SK-N-SH (cell line): Measurements from ENCODE around the gene ALDH7A1. TPM values are rescaled to one million over a fixed set of nuclear protein-coding genes. Genes with fewer than 3 reads are reported as not detected.

Source experiments
- CTCF ChIA-PET: fragments of 300-600, 350-600 bp; formaldehyde crosslinking; extraction: SDS; loops from one replicate; lab custom pipeline; 2021; lab: Yijun Ruan, JAX
- POLR2A ChIA-PET: fragments of 350-600 bp; sonication (Branson Sonifier 250); formaldehyde crosslinking; extraction: SDS; loops from one replicate; lab custom pipeline; 2020; ENCODE audit warnings: antibody characterized with exemption, inconsistent platforms; lab: Yijun Ruan, JAX
- DNase-seq: peaks from one replicate; pipeline ENCODE4 v3.0.0; 2012
- H2AFZ ChIP-seq: fragments of 200-600 bp; sonication (generic); 2 replicates; pipeline ENCODE4 v1.8.1; 2016; ENCODE audit warnings: antibody characterized with exemption, mild to moderate bottlenecking, low read depth
- H3F3A ChIP-seq: fragments of 200-600 bp; sonication (generic); replicated peaks from 2 replicates; pipeline ENCODE3; 2016; ENCODE audit warnings: antibody characterized with exemption, mild to moderate bottlenecking; ENCODE audit not compliant: insufficient read depth
- H3K27ac ChIP-seq, 2 experiments: fragments of 200-500 bp in 1 of 2; fragments of 200-600 bp in 1 of 2; sonication (Bioruptor generic) in 1 of 2; sonication (generic), shearing (Covaris generic) in 1 of 2; 2 replicates each; pipeline versions ENCODE4 v1.5.1 to v1.6.1; 2014 to 2016; ENCODE audit warnings: low read depth in 2 of 2, inconsistent platforms in 1 of 2, low read length in 1 of 2, mild to moderate bottlenecking in 1 of 2, mixed read lengths in 1 of 2
- H3K27me3 ChIP-seq: fragments of 200-600 bp; sonication (generic), shearing (Covaris generic); 2 replicates; pipeline ENCODE4 v1.6.1; 2016; ENCODE audit warnings: mixed run types; ENCODE audit not compliant: insufficient read depth
- H3K36me3 ChIP-seq, 2 experiments: fragments of 200-500 bp in 1 of 2; fragments of 200-600 bp in 1 of 2; sonication (Bioruptor generic) in 1 of 2; sonication (generic) in 1 of 2; replicated peaks in 1 of 2; 2 replicates each; pipeline versions ENCODE3 to v1.5.1; 2014 to 2016; ENCODE audit warnings: low read length in 1 of 2, mild to moderate bottlenecking in 1 of 2; ENCODE audit not compliant: insufficient read depth in 2 of 2, control insufficient read depth in 1 of 2
- H3K4me1 ChIP-seq, 2 experiments: fragments of 200-500 bp in 1 of 2; fragments of 200-600 bp in 1 of 2; sonication (Bioruptor generic) in 1 of 2; sonication (generic), shearing (Covaris generic) in 1 of 2; 2 replicates each; pipeline versions ENCODE4 v1.5.1 to v1.6.1; 2014 to 2016; ENCODE audit warnings: low read depth in 1 of 2, low read length in 1 of 2, mixed run types in 1 of 2; ENCODE audit not compliant: insufficient read depth in 2 of 2, control insufficient read depth in 1 of 2
- H3K4me2 ChIP-seq: fragments of 200-600 bp; sonication (generic), shearing (Covaris generic); 2 replicates; pipeline ENCODE4 v1.6.1; 2017; ENCODE audit warnings: mixed run types
- H3K4me3 ChIP-seq, 2 experiments: fragments of 200-500 bp in 1 of 2; fragments of 200-600 bp in 1 of 2; sonication (Bioruptor generic) in 1 of 2; sonication (generic), shearing (Covaris generic) in 1 of 2; 2 replicates each; pipeline versions ENCODE4 v1.5.1 to v1.8.1; 2014 to 2016; ENCODE audit warnings: low read depth in 2 of 2, inconsistent platforms in 1 of 2, low read length in 1 of 2, mild to moderate bottlenecking in 1 of 2, mixed read lengths in 1 of 2, moderate library complexity in 1 of 2
- H3K79me2 ChIP-seq: fragments of 200-600 bp; sonication (generic); 2 replicates; pipeline ENCODE4 v1.8.1; 2017; ENCODE audit warnings: mild to moderate bottlenecking; ENCODE audit not compliant: insufficient read depth
- H3K9ac ChIP-seq: fragments of 200-600 bp; sonication (generic); 2 replicates; pipeline ENCODE4 v1.6.1; 2017; ENCODE audit warnings: mixed run types
- H3K9me2 ChIP-seq: fragments of 200-600 bp; sonication (generic); 2 replicates; pipeline ENCODE4 v1.6.1; 2017; ENCODE audit warnings: mixed run types
- H3K9me3 ChIP-seq: fragments of 200-600 bp; sonication (generic); 2 replicates; pipeline ENCODE4 v1.6.1; 2017; ENCODE audit warnings: mixed run types, mild to moderate bottlenecking, moderate library complexity
- H4K20me1 ChIP-seq: fragments of 200-600 bp; sonication (generic); 2 replicates; pipeline ENCODE4 v1.6.1; 2017; ENCODE audit warnings: mild to moderate bottlenecking, mixed run types; ENCODE audit not compliant: insufficient read depth
- CHD2 ChIP-seq: fragments of 150-350 bp; IDR thresholded peaks from 2 replicates; pipeline ENCODE4 v1.6.1; 2018; ENCODE audit warnings: low read length; ENCODE audit not compliant: partially characterized antibody
- CTCF ChIP-seq: fragments of 200-600 bp; sonication (generic); IDR thresholded peaks from 2 replicates; pipeline ENCODE4 v1.6.1; 2017; ENCODE audit warnings: antibody characterized with exemption, mild to moderate bottlenecking, moderate library complexity
- EP300 ChIP-seq, 2 experiments: IDR thresholded peaks; 2 replicates each; pipeline versions ENCODE4 v1.4.0 to v1.6.1; 2012; ENCODE audit warnings: borderline replicate concordance in 1 of 2, low read depth in 1 of 2, low read length in 1 of 2
- FOSL2 ChIP-seq: IDR thresholded peaks from 2 replicates; pipeline ENCODE4 v1.4.0; 2012; ENCODE audit warnings: low read depth, mild to moderate bottlenecking, moderate library complexity, borderline replicate concordance
- FOXJ3 ChIP-seq: sonication (generic); formaldehyde crosslinking; IDR thresholded peaks from 2 replicates; pipeline ENCODE4 v1.5.1; 2020; ENCODE audit warnings: mild to moderate bottlenecking, missing genetic modification reagents
- FOXM1 ChIP-seq: IDR thresholded peaks from 2 replicates; pipeline ENCODE4 v1.4.0; 2012; ENCODE audit warnings: low read depth, mild to moderate bottlenecking
- GATA2 ChIP-seq: sonication (generic); formaldehyde crosslinking; IDR thresholded peaks from 2 replicates; pipeline ENCODE4 v1.5.0; 2020; ENCODE audit warnings: mild to moderate bottlenecking, missing genetic modification reagents
- MEF2A ChIP-seq: IDR thresholded peaks from 2 replicates; pipeline ENCODE4 v1.4.0; 2012; ENCODE audit warnings: low read depth, borderline replicate concordance
- NFIC ChIP-seq: IDR thresholded peaks from 2 replicates; pipeline ENCODE4 v1.4.0; 2012; ENCODE audit warnings: borderline replicate concordance
- REST ChIP-seq: IDR thresholded peaks from 2 replicates; pipeline ENCODE4 v1.6.1; 2012; ENCODE audit warnings: mild to moderate bottlenecking, low read depth, low read length, moderate library complexity
- RXRA ChIP-seq: IDR thresholded peaks from 2 replicates; pipeline ENCODE4 v1.4.0; 2012; ENCODE audit warnings: low read depth, mild to moderate bottlenecking, borderline replicate concordance
- TAF1 ChIP-seq: IDR thresholded peaks from 2 replicates; pipeline ENCODE4 v1.6.1; 2012; ENCODE audit warnings: low read depth, mild to moderate bottlenecking, low read length, moderate library complexity, borderline replicate concordance
- TEAD4 ChIP-seq: IDR thresholded peaks from 2 replicates; pipeline ENCODE4 v1.4.0; 2012; ENCODE audit warnings: mild to moderate bottlenecking, borderline replicate concordance; ENCODE audit not compliant: insufficient read depth
- USF1 ChIP-seq: IDR thresholded peaks from 2 replicates; pipeline ENCODE4 v1.4.0; 2012; ENCODE audit warnings: low read depth, borderline replicate concordance
- YY1 ChIP-seq: IDR thresholded peaks from 2 replicates; pipeline ENCODE4 v1.4.0; 2012; ENCODE audit warnings: low read depth, mild to moderate bottlenecking
- WGBS: methylation state at CpG from one replicate; pipeline ENCODE4 v1.1.6; 2017; ENCODE audit warnings: low lambda C conversion rate; 5-methylcytosine and 5-hydroxymethylcytosine counted together
- polyA plus RNA-seq, 3 experiments: library from polyadenylated mRNA; depleted of rRNA; stranded (reverse); fragments of >200 nt; gene quantifications; 2 replicates each; pipeline ENCODE4 v1.2.3, GENCODE V29; 2012
- TF ChIP-seq, protein P1 (sequence below): fragments of 150-350 bp; IDR thresholded peaks from 2 replicates; pipeline ENCODE4 v1.6.1; 2017; ENCODE audit warnings: antibody characterized with exemption, low read length, low read depth, borderline replicate concordance
- TF ChIP-seq, protein P2 (sequence below): fragments of 150-350 bp; IDR thresholded peaks from 2 replicates; pipeline ENCODE4 v1.6.1; 2016; ENCODE audit warnings: mild to moderate bottlenecking, low read depth, low read length

Gene ALDH7A1
- polyA plus RNA-seq, 1 of the 3 experiments (the other 2 are of a cell fraction) = 44.5 TPM

DNA sequence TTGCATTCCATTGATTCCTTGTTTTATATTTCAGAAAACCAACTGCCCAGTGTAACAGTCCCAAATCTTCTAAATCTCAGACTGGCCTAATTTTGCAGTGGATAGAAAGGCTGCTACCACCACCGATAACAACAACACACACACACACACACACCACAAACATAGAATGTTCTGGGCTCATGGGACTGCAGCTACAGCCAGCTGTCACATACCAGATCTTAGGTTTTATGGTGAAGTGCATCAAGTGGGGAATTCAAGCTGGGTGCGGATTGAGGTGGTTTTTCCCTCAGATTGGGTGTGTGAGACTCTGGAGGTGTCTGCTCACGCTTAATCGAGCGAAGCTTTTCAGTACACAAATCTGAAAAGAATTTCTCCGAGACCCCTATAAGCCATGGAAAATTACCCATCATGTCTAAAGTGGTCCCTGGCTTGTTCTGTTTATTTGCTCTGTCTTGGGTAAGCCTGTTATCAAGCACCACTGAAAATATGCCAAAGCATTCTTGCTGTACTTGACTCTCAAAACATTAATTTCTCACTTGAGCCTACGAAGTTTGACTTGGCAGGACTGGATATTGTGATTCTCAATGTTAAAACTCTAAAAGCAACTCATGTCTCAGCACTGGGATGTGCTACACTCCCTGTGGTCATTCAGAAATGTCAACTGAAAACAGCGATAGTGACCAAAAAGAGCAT is 71.1 kb downstream of the ALDH7A1 start:
- H3K27me3 ChIP-seq = no peaks in the 10 kb centered on the region
- H2AFZ ChIP-seq = no peak overlapping the region
- H4K20me1 ChIP-seq = no peaks in the 10 kb centered on the region
- H3K9ac ChIP-seq = no peak overlapping the region
- TF ChIP-seq FOXJ3 = no peak
- no peak for TF ChIP-seq NFIC
- no peak for TF ChIP-seq USF1
- TF ChIP-seq MEF2A = no peak
- TF ChIP-seq TEAD4 = no peak
- no peak for TF ChIP-seq CTCF
- no peak for TF ChIP-seq TAF1
- TF ChIP-seq YY1 = no peak
- TF ChIP-seq REST = no peak
- TF ChIP-seq, protein P1, sequence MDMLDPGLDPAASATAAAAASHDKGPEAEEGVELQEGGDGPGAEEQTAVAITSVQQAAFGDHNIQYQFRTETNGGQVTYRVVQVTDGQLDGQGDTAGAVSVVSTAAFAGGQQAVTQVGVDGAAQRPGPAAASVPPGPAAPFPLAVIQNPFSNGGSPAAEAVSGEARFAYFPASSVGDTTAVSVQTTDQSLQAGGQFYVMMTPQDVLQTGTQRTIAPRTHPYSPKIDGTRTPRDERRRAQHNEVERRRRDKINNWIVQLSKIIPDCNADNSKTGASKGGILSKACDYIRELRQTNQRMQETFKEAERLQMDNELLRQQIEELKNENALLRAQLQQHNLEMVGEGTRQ = no peak
- TF ChIP-seq RXRA = no peak
- TF ChIP-seq, protein P2, sequence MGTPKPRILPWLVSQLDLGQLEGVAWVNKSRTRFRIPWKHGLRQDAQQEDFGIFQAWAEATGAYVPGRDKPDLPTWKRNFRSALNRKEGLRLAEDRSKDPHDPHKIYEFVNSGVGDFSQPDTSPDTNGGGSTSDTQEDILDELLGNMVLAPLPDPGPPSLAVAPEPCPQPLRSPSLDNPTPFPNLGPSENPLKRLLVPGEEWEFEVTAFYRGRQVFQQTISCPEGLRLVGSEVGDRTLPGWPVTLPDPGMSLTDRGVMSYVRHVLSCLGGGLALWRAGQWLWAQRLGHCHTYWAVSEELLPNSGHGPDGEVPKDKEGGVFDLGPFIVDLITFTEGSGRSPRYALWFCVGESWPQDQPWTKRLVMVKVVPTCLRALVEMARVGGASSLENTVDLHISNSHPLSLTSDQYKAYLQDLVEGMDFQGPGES = no peak
- no peak for TF ChIP-seq FOSL2
- no peak for TF ChIP-seq EP300 (IDR thresholded peaks at IDR 0.05; ENCODE audit: borderline replicate concordance in 1 of 2, low read depth in 1 of 2, low read length in 1 of 2)
- no peak for TF ChIP-seq FOXM1
- TF ChIP-seq CHD2 = no peak
- no peak for TF ChIP-seq GATA2 (CRISPR knock-in tag)
- POLR2A ChIA-PET = no interaction called here
- H3K4me3 ChIP-seq = no peak overlapping the region
- 81% methylated on average over 8 of the region's 8 CpGs for WGBS
- H3K9me2 ChIP-seq = no peaks in the 10 kb centered on the region
- peaks cover 6 to 11% of the 10 kb centered on the region in 2 experiments; a peak in 2 of 4 replicates for H3K4me1 ChIP-seq
- no peak for DNase-seq
- no peaks in the 10 kb centered on the region for H3F3A ChIP-seq
- no peak overlapping the region for H3K4me2 ChIP-seq
- H3K27ac ChIP-seq = 0 out of 4 replicates have a peak overlapping the region, but pooled peaks of 1 of the 2 experiments have one; percentile 17
- CTCF ChIA-PET = interaction anchor here (0.6 to 1.4 kb wide), 2 partner anchors 170 to 222 kb away, joined by 3 read pairs; no protein-coding TSS in a partner anchor
- no peaks in the 10 kb centered on the region for H3K36me3 ChIP-seq
- H3K79me2 ChIP-seq = no peaks in the 10 kb centered on the region
- H3K9me3 ChIP-seq = no peaks in the 10 kb centered on the region
